Measurements from ENCODE around the gene CEP85L. TPM values are rescaled to one million over a fixed set of nuclear protein-coding genes. Genes with fewer than 3 reads are reported as not detected.

CEP85L gene
- total RNA-seq, 1 experiment from 2014 or later = 4.9 TPM

DNA sequence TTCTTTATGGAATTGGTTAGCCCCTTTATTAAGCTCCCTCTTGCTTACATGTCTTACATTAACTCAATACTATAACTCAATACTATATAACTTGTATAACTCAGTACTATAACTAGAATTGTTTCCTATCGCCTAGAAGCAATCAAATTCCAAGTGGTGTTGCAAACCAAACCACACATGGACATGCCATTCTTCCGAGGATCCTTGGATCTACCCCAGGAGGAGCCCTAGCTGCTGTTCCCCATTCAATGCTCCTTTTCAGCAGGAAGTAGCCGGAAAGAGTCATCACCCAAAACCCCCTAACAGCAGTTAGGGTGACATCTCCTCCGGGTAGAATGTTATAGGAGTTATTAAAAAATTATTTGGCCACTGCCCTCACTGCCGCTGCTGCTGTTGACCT, 62.8 kb downstream of the CEP85L start:
- no peak overlapping the region for H3K4me3 ChIP-seq (replicated peaks in 1 of 2; ENCODE audit: low read depth in 1 of 2, low read length in 2 of 2)
- no peaks in the 10 kb centered on the region for H3K9me3 ChIP-seq (ENCODE audit: control insufficient read depth in 1 of 2, insufficient read depth in 1 of 2, low read depth in 1 of 2, low read length in 2 of 2)
- H3K4me2 ChIP-seq (ENCODE audit: low read length) = no peak overlapping the region
- no TSS peak for BruUV-seq (replicated peaks)
- TF ChIP-seq CEBPB (IDR thresholded peaks at IDR 0.05; ENCODE audit: low read depth) (no peak), RAD21 (IDR thresholded peaks at IDR 0.05; ENCODE audit: low read depth) (no peak), CBX3 (IDR thresholded peaks at IDR 0.05; ENCODE audit: low read depth) (no peak), TCF7L2 (IDR thresholded peaks at IDR 0.05; ENCODE audit: borderline replicate concordance, extremely low read depth, insufficient read depth, insufficient read length) (no peak), EGR1 (IDR thresholded peaks at IDR 0.05; ENCODE audit: low read depth) (no peak), SP1 (IDR thresholded peaks at IDR 0.05; ENCODE audit: low read depth) (no peak), ZFX (IDR thresholded peaks at IDR 0.05) (no peak), EZH2phosphoT487 (IDR thresholded peaks at IDR 0.05; ENCODE audit: borderline replicate concordance) (no peak), ELF1 (IDR thresholded peaks at IDR 0.05; ENCODE audit: borderline replicate concordance, low read depth) (no peak), JUND (IDR thresholded peaks at IDR 0.05) (no peak), FOSL1 (IDR thresholded peaks at IDR 0.05; ENCODE audit: low read depth) (no peak), POLR2A (IDR thresholded peaks at IDR 0.05; ENCODE audit: borderline replicate concordance, extremely low read depth, insufficient read depth, insufficient read length) (no peak)
- POLR2A ChIA-PET = no interaction called here
- CTCF ChIA-PET = no interaction called here
- H3K36me3 ChIP-seq (ENCODE audit: control insufficient read depth in 1 of 2, insufficient read depth in 2 of 2, low read length in 2 of 2) = no peaks in the 10 kb centered on the region
- no peak overlapping the region for H2AFZ ChIP-seq (ENCODE audit: low read depth, low read length, poor library complexity, severe bottlenecking)
- no peaks in the 10 kb centered on the region for H4K20me1 ChIP-seq (ENCODE audit: insufficient read depth)
- H3K9me2 ChIP-seq (ENCODE audit: insufficient read depth) = peaks cover 2% of the 10 kb centered on the region; the same call in 1 of the 2 replicates
- no peaks in the 10 kb centered on the region for H3K4me1 ChIP-seq (ENCODE audit: control insufficient read depth in 1 of 2, insufficient read depth in 2 of 2, low read length in 2 of 2)
- intact Hi-C loops (cut with micrococcal nuclease) = no loop called here
- RAD21 ChIA-PET (ENCODE audit: low non-redundant PET in 1 of 2, low total read pairs in 2 of 2, uncharacterized antibody in 2 of 2, unreplicated experiment in 2 of 2) = no interaction called here
- ATAC-seq (no peak), DNase-seq (ENCODE audit: low read depth, low spot score) (no peak)
- no peaks in the 10 kb centered on the region for H3K27me3 ChIP-seq (ENCODE audit: insufficient read depth, low read length)
- no peaks in the 10 kb centered on the region for H3K79me2 ChIP-seq (ENCODE audit: insufficient read depth, low read length)
- H3K9ac ChIP-seq (ENCODE audit: low read length) = no peak overlapping the region
- H3K27ac ChIP-seq (ENCODE audit: low read depth, low read length) = no peak overlapping the region

- no peak overlapping the region for H3K4me3 ChIP-seq (replicated peaks in 1 of 2; ENCODE audit: low read depth in 1 of 2, low read length in 2 of 2)
- DNase-seq (ENCODE audit: low read depth, low spot score) (no peak), ATAC-seq (no peak)
- POLR2A ChIA-PET = no interaction called here
- H3K4me1 ChIP-seq (ENCODE audit: control insufficient read depth in 1 of 2, insufficient read depth in 2 of 2, low read length in 2 of 2) = no peaks in the 10 kb centered on the region
- H3K9me3 ChIP-seq (ENCODE audit: control insufficient read depth in 1 of 2, insufficient read depth in 1 of 2, low read depth in 1 of 2, low read length in 2 of 2) = no peaks in the 10 kb centered on the region
- no peaks in the 10 kb centered on the region for H3K79me2 ChIP-seq (ENCODE audit: insufficient read depth, low read length)
- RAD21 ChIA-PET (ENCODE audit: low non-redundant PET in 1 of 2, low total read pairs in 2 of 2, uncharacterized antibody in 2 of 2, unreplicated experiment in 2 of 2) = no interaction called here
- H4K20me1 ChIP-seq (ENCODE audit: insufficient read depth) = no peaks in the 10 kb centered on the region
- BruUV-seq (replicated peaks) = no TSS peak
- no peak overlapping the region for H2AFZ ChIP-seq (ENCODE audit: low read depth, low read length, poor library complexity, severe bottlenecking)
- no peaks in the 10 kb centered on the region for H3K27me3 ChIP-seq (ENCODE audit: insufficient read depth, low read length)
- H3K9me2 ChIP-seq (ENCODE audit: insufficient read depth) = peaks cover 1% of the 10 kb centered on the region; the same call in 1 of the 2 replicates
- no peak overlapping the region for H3K27ac ChIP-seq (ENCODE audit: low read depth, low read length)
- H3K4me2 ChIP-seq (ENCODE audit: low read length) = no peak overlapping the region
- no peak overlapping the region for H3K9ac ChIP-seq (ENCODE audit: low read length)
- TF ChIP-seq TCF7L2 (IDR thresholded peaks at IDR 0.05; ENCODE audit: borderline replicate concordance, extremely low read depth, insufficient read depth, insufficient read length) (no peak), EGR1 (IDR thresholded peaks at IDR 0.05; ENCODE audit: low read depth) (no peak), EZH2phosphoT487 (IDR thresholded peaks at IDR 0.05; ENCODE audit: borderline replicate concordance) (no peak), ATF3 (IDR thresholded peaks at IDR 0.05) (no peak), EZH2 (IDR thresholded peaks at IDR 0.05) (no peak), CEBPB (IDR thresholded peaks at IDR 0.05; ENCODE audit: low read depth) (no peak), SIN3A (IDR thresholded peaks at IDR 0.05; ENCODE audit: low read depth) (no peak), ZFX (IDR thresholded peaks at IDR 0.05) (no peak)
- TF ChIP-seq, protein P1, sequence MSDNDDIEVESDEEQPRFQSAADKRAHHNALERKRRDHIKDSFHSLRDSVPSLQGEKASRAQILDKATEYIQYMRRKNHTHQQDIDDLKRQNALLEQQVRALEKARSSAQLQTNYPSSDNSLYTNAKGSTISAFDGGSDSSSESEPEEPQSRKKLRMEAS (IDR thresholded peaks at IDR 0.05) = no peak
- intact Hi-C loops (cut with micrococcal nuclease) = no loop called here
- H3K36me3 ChIP-seq (ENCODE audit: control insufficient read depth in 1 of 2, insufficient read depth in 2 of 2, low read length in 2 of 2) = no peaks in the 10 kb centered on the region
- CTCF ChIA-PET = no interaction called here
Observed at GRCh38 chr6:118586746-118587485, 64.5 kb downstream of the CEP85L start.

Measured in HCT116 (cell line).